ENCODE data around the gene SRPRA.
A peak's percentile ranks its signal among the peaks of the same experiment; 100 is the strongest.

Gene SRPRA

DNA sequence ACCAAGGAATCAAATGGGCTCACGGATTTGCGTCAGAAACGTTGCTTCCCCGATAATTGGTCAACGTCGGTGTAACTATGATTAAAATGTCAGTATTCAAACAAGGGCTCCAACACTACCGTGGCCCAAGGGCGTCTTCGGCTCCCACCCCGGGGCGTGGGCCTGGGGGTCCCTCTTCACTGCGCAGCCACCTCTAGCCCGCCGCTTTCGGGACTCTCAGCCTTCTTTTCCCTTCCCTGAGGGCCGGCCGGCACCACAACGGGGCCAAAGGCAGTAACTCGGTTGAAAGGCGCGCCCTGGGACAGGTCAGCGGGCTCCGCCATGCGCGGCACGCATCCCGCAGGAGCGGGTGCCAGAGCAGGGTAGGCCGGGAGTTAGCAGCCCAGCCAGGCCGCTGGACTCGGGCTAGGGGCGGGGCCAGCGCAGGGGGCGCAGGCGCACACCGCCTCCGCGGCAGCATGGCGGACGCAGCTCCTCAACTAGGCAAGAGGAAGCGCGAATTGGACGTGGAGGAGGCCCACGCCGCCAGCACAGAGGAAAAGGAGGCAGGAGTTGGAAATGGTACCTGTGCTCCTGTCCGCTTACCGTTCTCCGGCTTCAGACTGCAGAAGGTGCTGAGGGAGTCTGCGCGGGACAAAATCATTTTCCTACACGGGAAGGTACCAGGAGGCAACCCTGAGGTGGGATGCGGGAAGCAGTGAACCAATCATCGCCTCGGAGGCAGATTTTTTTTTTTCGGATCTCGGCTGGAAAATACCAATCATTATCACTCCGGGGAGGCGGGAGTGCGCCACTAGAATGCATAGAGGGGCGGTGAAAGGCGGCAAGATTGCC is 35.1 kb upstream of the SRPRA start, which contains the start of gene DCPS:
DCPS (plus strand) TSS at position 438 of the 834 bp plus-strand sequence; CDS start at position 459, 21 bp downstream.
- DNase-seq (ENCODE audit: low read depth) = peak; percentile 69
- H3K4me3 ChIP-seq (ENCODE audit: low read depth, low read length) = peak within 1 kb of the TSS; percentile 73
- in situ Hi-C loops (cut with HindIII; ENCODE audit: low sequenced_read_pairs) = no loop called here
- TF ChIP-seq CTCF (IDR thresholded peaks at IDR 0.05; ENCODE audit: low read depth, low read length, missing control alignments) = no peak

GRCh38 chr11:126297004-126297403 is 28.3 kb upstream of the SRPRA start:
- TF ChIP-seq CTCF (IDR thresholded peaks at IDR 0.05; ENCODE audit: low read depth, low read length, missing control alignments) = no peak
- no peak overlapping the region for H3K4me3 ChIP-seq (ENCODE audit: low read depth, low read length)
- DNase-seq (ENCODE audit: low read depth) = no peak
- in situ Hi-C loops (cut with HindIII; ENCODE audit: low sequenced_read_pairs) = no loop called here

- in situ Hi-C loops (cut with HindIII; ENCODE audit: low sequenced_read_pairs) = no loop called here
- no peak overlapping the region for H3K4me3 ChIP-seq (ENCODE audit: low read depth, low read length)
- no peak for TF ChIP-seq CTCF (IDR thresholded peaks at IDR 0.05; ENCODE audit: low read depth, low read length, missing control alignments)
- no peak for DNase-seq (ENCODE audit: low read depth)
Measured at GRCh38 chr11:126293726-126294125, 25.0 kb upstream of the SRPRA start.

DNA sequence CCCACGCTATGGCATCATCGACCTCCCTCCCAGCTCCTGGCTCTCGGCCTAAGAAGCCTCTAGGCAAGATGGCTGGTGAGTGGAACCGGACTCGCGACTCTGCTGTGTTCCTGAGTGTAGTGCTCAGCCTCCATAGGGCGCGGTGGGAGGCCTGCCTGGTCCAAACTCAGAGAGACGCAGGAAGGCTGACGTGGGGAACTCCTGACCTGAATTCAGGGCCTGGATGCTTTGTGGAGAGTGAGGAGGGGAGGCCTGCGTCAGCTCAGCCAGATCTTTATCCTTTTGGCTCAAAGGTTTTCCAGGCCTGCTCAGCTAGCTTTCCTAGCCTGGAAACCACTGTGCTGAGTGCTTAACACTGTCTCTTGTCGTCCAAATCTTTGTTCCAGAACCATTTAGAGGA is 22.2 kb upstream of the SRPRA start:
- in situ Hi-C loops (cut with HindIII; ENCODE audit: low sequenced_read_pairs) = no loop called here
- no peak overlapping the region for H3K4me3 ChIP-seq (ENCODE audit: low read depth, low read length)
- TF ChIP-seq CTCF (IDR thresholded peaks at IDR 0.05; ENCODE audit: low read depth, low read length, missing control alignments) = no peak
- DNase-seq (ENCODE audit: low read depth) = no peak

- no peak for DNase-seq (ENCODE audit: low read depth)
- TF ChIP-seq CTCF (IDR thresholded peaks at IDR 0.05; ENCODE audit: low read depth, low read length, missing control alignments) = no peak
- H3K4me3 ChIP-seq (ENCODE audit: low read depth, low read length) = no peak overlapping the region
- in situ Hi-C loops (cut with HindIII; ENCODE audit: low sequenced_read_pairs) = no loop called here
Measured at GRCh38 chr11:126288237-126288636, 19.5 kb upstream of the SRPRA start.

- H3K4me3 ChIP-seq (ENCODE audit: low read depth, low read length) = no peak overlapping the region
- in situ Hi-C loops (cut with HindIII; ENCODE audit: low sequenced_read_pairs) = no loop called here
- TF ChIP-seq CTCF (IDR thresholded peaks at IDR 0.05; ENCODE audit: low read depth, low read length, missing control alignments) = no peak
- DNase-seq (ENCODE audit: low read depth) = peak; percentile 96
Measured at GRCh38 chr11:126284829-126285228, 16.1 kb upstream of the SRPRA start.
